ENCODE measurements around the gene KRT35.

KRT35 gene

DNA sequence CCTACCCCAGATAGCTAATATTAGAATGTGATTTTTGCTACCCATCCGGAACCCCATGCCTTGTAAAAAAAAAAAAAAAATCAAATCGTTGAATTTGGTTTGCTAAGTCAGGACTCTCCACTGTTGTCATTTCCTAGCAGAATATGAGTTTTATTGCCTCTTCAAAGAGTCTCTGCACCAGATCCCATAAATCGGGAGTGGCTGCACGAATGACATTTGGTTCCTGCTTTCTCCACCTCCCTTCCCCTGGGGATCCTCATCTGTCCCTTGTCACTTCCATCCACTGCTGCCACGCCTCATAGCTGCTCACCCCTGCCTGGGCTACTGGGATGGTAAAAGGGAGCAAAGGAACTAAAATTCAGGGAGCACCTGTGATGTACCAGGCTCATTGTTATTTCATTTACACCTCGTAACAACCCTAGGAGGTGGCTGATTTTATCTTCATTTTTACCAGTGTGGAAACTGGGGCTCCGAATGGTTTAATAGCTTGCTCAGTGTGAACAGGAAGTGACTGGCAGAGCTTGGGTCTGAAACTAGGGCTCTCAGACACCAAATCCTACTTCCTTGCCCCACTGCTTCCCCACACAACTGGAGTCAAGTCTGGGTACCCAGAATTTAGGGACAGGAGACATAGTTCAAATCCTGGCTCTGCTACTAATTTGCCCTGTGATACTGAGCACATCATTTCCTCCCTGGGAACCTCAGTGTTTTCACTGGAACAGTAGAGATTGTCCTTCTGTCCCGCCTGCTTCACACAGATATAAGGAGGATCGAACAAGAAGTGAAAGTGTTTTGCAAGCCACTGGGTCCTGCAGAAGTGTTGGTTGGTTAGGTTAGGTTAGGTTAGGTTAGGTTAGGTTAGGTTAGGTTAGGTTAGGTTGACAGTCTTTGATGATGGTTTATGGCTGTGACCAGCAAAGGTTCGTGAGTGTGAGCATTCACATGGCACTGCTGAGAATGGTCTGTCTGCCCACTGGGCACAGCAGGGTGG, 9.3 kb upstream of the KRT35 start:
- Histone ChIP-seq H2AFZ (ENCODE audit: low read depth, low read length) (no peak overlapping the region), H3K9me3 (ENCODE audit: low read length) (no peaks in the 10 kb centered on the region)

DNA sequence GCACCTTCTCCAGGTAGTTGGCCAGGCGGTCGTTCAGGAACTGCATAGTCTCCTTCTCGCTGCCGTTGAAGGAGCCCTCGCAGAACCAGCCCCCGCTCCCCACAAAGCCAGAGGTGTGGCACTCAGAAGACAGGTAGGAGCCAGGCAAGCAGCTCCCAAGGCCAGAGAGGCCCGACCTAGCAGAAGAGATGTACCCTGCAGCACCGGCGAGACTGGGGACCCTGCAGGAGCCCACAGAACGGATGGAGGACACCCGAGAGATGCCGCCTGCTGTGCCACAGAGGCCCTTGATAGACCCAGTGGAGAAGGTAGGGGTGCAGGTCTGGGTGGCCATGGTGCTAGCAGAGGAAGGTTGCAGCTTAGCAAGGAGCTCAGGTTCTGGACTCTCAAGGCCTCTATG, 8.6 kb upstream of the KRT35 start, which contains the start of gene KRT36:
Gene KRT36, minus strand, starts transcription at position 380 of the 400 bp plus-strand sequence. Its CDS starts 46 bp downstream, at position 334.
- no peaks in the 10 kb centered on the region for H3K4me1 ChIP-seq (ENCODE audit: insufficient read depth, low read length)

More for the DNA sequence above, 9.3 kb upstream of the KRT35 start:
- no peaks in the 10 kb centered on the region for H3K4me1 ChIP-seq (ENCODE audit: insufficient read depth, low read length)
- H3K4me3 ChIP-seq (ENCODE audit: low read length) = no peak overlapping the region
- no peaks in the 10 kb centered on the region for H3K27me3 ChIP-seq (ENCODE audit: insufficient read depth, low read length)
- no peaks in the 10 kb centered on the region for H3K36me3 ChIP-seq (ENCODE audit: insufficient read depth, low read length)

DNA sequence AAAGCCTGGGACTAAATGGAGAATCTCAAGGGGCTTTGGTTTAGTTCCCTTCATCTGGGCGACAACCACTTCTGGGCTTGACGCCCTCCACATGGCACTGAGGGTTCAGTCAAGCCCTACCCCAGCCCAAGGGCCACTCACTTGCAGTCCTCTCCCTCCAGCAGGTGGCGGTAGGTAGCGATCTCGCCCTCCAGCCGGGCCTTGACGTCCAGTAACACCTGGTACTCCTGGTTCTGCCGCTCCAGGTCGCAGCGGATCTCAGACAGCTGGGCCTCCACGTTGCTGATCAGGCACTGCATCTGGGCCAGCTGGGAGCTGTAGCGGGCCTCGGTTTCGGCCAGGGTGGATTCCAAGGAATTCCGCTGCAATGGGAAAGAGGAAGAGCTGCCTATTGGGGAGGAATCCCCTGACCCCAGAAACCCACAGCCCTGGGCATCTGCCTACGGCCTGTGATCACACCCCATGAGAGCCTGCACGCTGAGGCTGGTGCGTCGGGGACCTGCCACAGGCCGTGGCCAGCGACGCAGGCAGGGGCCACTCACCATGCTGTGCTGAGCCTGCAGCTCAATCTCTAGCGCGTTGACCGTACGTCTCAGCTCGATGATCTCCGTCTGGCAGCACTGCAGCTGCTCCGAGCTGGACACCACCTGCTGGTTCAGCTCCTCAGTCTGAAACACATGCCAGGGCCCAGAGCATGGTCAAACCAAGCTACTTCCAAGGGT, 6.0 kb upstream of the KRT35 start:
- Histone ChIP-seq H3K9me3 (ENCODE audit: low read length) (no peaks in the 10 kb centered on the region), H2AFZ (ENCODE audit: low read depth, low read length) (no peak overlapping the region), H3K27me3 (ENCODE audit: insufficient read depth, low read length) (peaks cover 3% of the 10 kb centered on the region), H3K4me3 (ENCODE audit: low read length) (no peak overlapping the region), H3K4me1 (ENCODE audit: insufficient read depth, low read length) (no peaks in the 10 kb centered on the region), H3K36me3 (ENCODE audit: insufficient read depth, low read length) (no peaks in the 10 kb centered on the region)

More for the DNA sequence above, 8.6 kb upstream of the KRT35 start, which contains the start of gene KRT36:
- H3K36me3 ChIP-seq (ENCODE audit: insufficient read depth, low read length) = no peaks in the 10 kb centered on the region
- H3K27me3 ChIP-seq (ENCODE audit: insufficient read depth, low read length) = peaks cover under 1% of the 10 kb centered on the region
- H2AFZ ChIP-seq (ENCODE audit: low read depth, low read length) = no peak within 1 kb of the TSS
- H3K9me3 ChIP-seq (ENCODE audit: low read length) = no peaks in the 10 kb centered on the region
- no peak within 1 kb of the TSS for H3K4me3 ChIP-seq (ENCODE audit: low read length)

DNA sequence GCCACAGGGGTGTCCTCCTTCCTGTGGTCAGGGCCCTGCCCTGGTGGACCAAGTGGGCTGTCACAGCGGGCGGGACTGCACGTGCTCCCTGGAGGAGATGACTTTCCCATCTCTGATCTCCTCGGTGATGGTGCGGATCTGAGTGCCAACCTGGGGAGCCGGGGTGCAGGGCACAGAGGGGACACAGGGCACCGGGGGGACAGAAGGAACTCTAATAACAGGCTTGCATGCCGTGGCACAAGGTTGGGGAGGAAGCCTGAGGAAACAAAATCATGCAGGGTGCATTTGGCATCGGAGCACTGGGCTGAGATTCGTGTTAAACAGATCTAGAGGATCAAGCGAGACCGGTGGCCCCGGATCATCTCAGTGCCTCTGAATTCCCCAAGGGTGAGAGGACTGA, 5.4 kb upstream of the KRT35 start:
- Histone ChIP-seq H3K9me3 (ENCODE audit: low read length) (no peaks in the 10 kb centered on the region), H3K4me1 (ENCODE audit: insufficient read depth, low read length) (no peaks in the 10 kb centered on the region), H2AFZ (ENCODE audit: low read depth, low read length) (no peak overlapping the region), H3K36me3 (ENCODE audit: insufficient read depth, low read length) (no peaks in the 10 kb centered on the region), H3K27me3 (ENCODE audit: insufficient read depth, low read length) (peaks cover 3% of the 10 kb centered on the region), H3K4me3 (ENCODE audit: low read length) (no peak overlapping the region)

DNA sequence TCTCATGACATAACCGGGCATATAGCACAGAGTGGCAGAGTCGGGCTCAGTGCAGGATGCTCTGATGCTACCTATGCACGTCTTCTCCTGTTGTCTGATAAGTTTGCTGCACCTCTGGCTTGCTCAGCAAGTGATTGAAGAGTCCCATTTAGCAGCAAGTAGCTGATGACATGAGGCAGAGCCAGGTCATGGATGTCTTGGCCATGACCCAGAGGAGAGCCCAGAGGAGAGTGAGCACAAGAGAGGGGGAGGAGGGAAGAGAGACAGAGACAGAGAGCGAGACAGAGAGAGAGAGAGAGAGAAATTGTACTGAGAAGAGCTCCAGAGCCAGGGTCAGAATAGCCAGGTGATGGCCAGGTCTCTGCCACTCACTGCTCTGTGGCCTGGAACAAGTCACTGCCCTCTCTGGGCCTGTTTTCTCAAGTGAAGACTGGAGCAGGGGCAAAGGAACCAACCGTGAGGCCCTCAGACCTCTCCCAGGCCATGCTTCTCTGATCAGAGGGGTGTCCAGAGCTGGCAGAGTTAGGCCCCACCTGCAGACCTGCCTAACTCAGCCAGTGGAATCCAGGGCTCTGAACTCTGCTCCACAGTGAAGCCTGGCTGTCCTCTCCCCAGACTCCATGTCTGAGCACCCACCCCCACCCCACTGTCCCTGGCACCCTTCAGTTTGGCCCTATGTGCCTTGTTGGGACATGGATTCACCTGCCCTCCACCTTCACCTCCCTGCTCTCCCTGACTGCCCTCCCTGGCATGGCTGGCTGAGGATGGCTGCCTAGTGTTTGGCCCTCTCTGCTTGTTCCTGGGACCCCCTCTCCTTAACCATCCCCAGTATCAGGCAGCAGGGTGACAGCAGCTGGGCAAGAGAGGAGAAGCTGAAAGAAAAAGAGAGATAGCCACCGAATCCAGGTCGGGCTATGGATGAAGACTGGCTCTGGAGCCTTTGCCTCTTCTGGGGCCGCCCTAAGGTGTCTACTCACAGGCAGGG, 4.3 kb upstream of the KRT35 start:
- H3K9me3 ChIP-seq (ENCODE audit: low read length) = no peaks in the 10 kb centered on the region
- H3K36me3 ChIP-seq (ENCODE audit: insufficient read depth, low read length) = no peaks in the 10 kb centered on the region
- no peak overlapping the region for H3K4me3 ChIP-seq (ENCODE audit: low read length)
- no peak overlapping the region for H2AFZ ChIP-seq (ENCODE audit: low read depth, low read length)
- H3K27me3 ChIP-seq (ENCODE audit: insufficient read depth, low read length) = peaks cover 3% of the 10 kb centered on the region
- no peaks in the 10 kb centered on the region for H3K4me1 ChIP-seq (ENCODE audit: insufficient read depth, low read length)

DNA sequence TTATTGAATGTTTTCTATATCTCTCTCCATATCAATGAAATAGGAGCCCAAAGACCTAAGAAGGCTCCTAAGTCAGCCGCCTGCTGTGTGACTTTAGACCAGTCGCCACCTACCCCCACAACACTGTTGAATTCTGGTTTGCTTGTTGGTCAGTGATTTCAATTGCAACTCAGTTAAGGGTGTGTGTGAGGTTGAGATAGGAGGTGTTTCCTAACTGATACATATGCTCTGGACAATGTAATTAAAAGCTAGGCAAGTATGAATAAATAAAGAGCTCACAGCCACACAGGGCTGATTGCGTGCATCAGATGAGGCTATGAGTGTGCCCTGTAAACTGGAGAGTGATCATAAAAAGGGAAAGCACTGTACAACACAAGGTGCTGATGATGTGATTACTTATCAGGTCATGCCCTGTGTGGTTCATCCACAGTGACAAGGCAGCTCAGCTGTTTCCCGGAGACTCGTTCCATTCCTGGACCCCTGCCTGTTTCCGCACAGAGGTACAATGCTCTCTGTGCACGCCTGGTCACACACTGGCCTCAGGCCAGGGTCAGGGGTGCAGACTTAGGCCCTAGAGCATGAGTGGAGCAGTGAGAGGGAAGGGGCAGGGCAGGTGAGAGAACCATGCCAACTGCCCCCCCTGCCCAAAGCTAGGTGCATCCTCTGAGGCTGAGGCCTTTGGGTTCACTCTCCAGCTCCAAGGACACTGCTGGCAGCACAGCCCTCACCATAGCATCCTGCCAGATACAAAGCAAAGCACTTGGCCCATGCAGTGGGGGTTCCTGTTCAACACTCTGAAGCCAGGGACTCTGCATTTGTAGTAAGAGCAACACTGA, 3.3 kb upstream of the KRT35 start:
- Histone ChIP-seq H3K36me3 (ENCODE audit: insufficient read depth, low read length) (no peaks in the 10 kb centered on the region), H2AFZ (ENCODE audit: low read depth, low read length) (no peak overlapping the region), H3K27me3 (ENCODE audit: insufficient read depth, low read length) (peaks cover 3% of the 10 kb centered on the region), H3K4me3 (ENCODE audit: low read length) (no peak overlapping the region), H3K4me1 (ENCODE audit: insufficient read depth, low read length) (no peaks in the 10 kb centered on the region), H3K9me3 (ENCODE audit: low read length) (no peaks in the 10 kb centered on the region)

DNA sequence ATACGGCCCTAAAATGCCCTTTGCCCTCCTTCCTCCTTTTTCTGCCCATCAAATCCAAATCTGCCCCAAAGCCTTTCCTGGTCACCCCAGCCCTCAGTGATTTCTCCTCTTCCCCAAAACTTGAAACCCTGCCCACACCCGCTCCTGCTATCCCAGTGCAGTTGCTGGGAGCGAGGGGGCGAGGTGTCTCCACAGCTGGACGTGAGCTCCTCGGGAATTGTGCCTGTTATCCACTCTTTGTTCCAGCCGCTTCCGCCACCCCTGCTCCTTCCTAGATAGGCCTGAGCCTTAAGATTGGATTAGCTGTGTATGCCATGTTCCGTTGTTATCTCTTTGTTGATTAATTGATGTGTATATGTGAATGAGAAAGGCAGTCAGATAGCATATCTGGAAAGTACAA, 2.6 kb upstream of the KRT35 start:
- Histone ChIP-seq H3K27me3 (ENCODE audit: insufficient read depth, low read length) (peaks cover 3% of the 10 kb centered on the region), H3K4me1 (ENCODE audit: insufficient read depth, low read length) (no peaks in the 10 kb centered on the region), H3K9me3 (ENCODE audit: low read length) (no peaks in the 10 kb centered on the region), H3K4me3 (ENCODE audit: low read length) (no peak overlapping the region), H3K36me3 (ENCODE audit: insufficient read depth, low read length) (no peaks in the 10 kb centered on the region), H2AFZ (ENCODE audit: low read depth, low read length) (no peak overlapping the region)

DNA sequence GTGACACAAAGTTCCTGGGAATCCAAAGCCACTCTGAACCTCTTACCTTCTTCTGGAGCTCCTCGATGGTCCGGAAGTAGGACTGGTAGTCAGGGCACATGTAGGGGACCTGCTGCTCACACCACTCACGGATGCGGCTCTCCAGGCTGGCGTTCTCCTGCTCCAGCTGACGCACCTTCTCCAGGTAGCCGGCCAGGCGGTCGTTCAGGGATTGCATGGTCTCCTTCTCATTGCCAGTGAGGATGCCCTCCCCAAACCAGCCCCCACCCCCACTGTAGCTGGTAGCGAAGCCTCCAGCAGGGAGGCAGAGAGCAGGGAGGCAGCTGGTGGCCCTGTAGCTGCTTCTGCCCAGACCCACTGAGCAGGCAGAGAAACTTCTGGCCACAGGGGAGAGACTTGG, 370 bp downstream of the KRT35 start:
- Histone ChIP-seq H3K4me1 (ENCODE audit: insufficient read depth, low read length) (no peaks in the 10 kb centered on the region), H3K4me3 (ENCODE audit: low read length) (no peak overlapping the region), H2AFZ (ENCODE audit: low read depth, low read length) (no peak overlapping the region), H3K36me3 (ENCODE audit: insufficient read depth, low read length) (no peaks in the 10 kb centered on the region), H3K27me3 (ENCODE audit: insufficient read depth, low read length) (peaks cover 3% of the 10 kb centered on the region), H3K9me3 (ENCODE audit: low read length) (no peaks in the 10 kb centered on the region)

DNA sequence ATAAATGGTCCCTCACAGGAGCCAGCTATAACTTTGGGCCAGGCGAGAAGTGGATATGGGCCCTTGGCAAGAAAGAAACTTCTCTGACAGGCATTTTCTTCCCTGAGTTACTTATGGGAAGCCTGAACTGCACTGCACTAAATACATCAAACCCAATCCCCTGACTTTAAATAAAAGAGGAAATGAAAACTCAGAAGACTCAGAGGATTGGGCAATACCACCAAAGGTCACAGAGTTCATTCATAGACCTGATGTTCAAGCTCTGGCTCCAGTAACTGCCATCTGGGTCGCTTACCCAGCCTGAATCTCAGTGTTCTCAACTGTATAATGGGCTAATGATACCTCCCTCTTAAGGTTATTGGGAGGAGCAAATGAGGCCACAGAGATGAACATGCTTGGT, 815 bp downstream of the KRT35 start:
- Histone ChIP-seq H3K9me3 (ENCODE audit: low read length) (no peaks in the 10 kb centered on the region), H2AFZ (ENCODE audit: low read depth, low read length) (no peak overlapping the region), H3K36me3 (ENCODE audit: insufficient read depth, low read length) (no peaks in the 10 kb centered on the region), H3K4me1 (ENCODE audit: insufficient read depth, low read length) (no peaks in the 10 kb centered on the region), H3K4me3 (ENCODE audit: low read length) (no peak overlapping the region), H3K27me3 (ENCODE audit: insufficient read depth, low read length) (peaks cover 3% of the 10 kb centered on the region)

DNA sequence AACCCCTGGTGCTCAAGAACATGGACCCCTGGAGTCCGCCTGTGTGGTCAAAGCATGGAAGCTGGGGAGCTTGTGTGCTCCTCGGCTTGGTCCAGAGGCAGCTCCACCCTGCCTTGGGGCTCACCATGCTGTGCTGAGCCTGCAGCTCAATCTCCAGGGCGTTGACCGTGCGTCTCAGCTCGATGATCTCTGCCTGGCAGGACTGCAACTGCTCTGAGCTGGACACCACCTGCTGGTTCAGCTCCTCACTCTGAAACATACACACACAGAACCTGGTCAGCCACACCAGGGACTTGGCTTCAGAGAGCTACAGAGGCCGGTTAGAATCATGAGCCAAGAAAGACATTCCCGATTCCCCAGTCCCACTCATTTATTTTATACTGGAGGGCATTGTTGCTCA, 2.7 kb downstream of the KRT35 start:
- Histone ChIP-seq H3K4me3 (ENCODE audit: low read length) (no peak overlapping the region), H3K27me3 (ENCODE audit: insufficient read depth, low read length) (peaks cover 7% of the 10 kb centered on the region), H2AFZ (ENCODE audit: low read depth, low read length) (no peak overlapping the region), H3K9me3 (ENCODE audit: low read length) (no peaks in the 10 kb centered on the region), H3K36me3 (ENCODE audit: insufficient read depth, low read length) (no peaks in the 10 kb centered on the region), H3K4me1 (ENCODE audit: insufficient read depth, low read length) (no peaks in the 10 kb centered on the region)

DNA sequence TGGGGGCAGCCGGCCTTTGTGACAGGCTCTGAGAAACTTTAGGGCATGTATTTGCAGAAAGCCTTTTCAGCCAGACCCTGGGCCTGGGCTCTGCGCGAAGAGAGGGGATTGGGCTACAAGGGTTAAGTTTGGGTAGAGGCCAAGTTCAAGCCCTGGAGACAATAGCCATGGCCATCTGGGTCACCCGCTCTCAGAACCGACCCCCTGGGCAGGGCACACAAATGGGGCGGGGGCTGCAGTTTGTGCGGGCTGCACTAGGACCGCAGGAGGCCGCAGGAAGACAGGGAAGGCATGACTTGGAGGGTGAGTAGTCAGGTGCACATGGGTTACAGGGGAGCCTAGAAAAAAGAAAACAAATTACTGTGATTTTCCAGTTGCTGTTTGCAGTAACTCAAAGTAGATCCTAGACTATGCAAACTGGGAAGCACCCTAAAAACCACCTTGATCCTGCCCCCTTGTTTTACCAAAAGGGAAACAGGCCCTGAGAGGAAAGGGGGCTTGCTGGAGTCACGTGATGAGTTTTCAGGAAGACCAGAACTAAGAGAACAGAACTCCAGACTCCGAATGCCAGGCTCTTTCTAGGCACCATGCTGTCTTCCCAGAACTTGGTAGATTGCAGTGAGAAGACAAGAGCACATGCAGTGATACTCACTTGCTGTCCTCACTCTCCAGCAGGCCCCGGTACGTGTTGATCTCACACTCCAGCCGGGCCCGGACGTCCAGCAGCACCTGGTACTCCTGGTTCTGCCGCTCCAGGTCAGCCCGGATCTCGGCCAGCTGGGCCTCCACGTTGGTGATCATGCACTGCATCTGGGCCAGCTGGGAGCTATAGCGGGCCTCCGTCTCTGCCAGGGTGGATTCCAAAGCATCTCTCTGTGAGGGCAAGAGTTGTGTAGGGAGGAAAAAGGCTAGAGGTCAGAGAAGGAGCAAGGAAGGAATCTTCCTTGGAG, 3.8 kb downstream of the KRT35 start:
- no peaks in the 10 kb centered on the region for H3K9me3 ChIP-seq (ENCODE audit: low read length)
- H3K4me3 ChIP-seq (ENCODE audit: low read length) = no peak overlapping the region
- no peaks in the 10 kb centered on the region for H3K36me3 ChIP-seq (ENCODE audit: insufficient read depth, low read length)
- no peak overlapping the region for H2AFZ ChIP-seq (ENCODE audit: low read depth, low read length)
- peaks cover 7% of the 10 kb centered on the region for H3K27me3 ChIP-seq (ENCODE audit: insufficient read depth, low read length)
- H3K4me1 ChIP-seq (ENCODE audit: insufficient read depth, low read length) = no peaks in the 10 kb centered on the region

All from neuron (in vitro differentiated cells).